ENCODE results near the gene MAN2B2.
"Not testable (repeated sequence)": the region's sequence is repeated elsewhere in the genome, so short reads cannot be mapped to it uniquely, and the experiment has no call there.

Gene MAN2B2

GRCh38 chr4:6644792-6645530 lies 70.0 kb downstream of the MAN2B2 start:
- DNase-seq, result no peak

- DNase-seq, result no peak
Measured at GRCh38 chr4:6647169-6647568, 72.2 kb downstream of the MAN2B2 start.

GRCh38 chr4:6647582-6648230 lies 72.7 kb downstream of the MAN2B2 start:
- no peak for DNase-seq

GRCh38 chr4:6649216-6649615 lies 74.2 kb downstream of the MAN2B2 start:
- DNase-seq, result no peak

GRCh38 chr4:6654211-6654610 lies 79.2 kb downstream of the MAN2B2 start:
- DNase-seq, result not testable (repeated sequence)

GRCh38 chr4:6655291-6655690 lies 80.3 kb downstream of the MAN2B2 start:
- DNase-seq, result not testable (repeated sequence)

GRCh38 chr4:6655924-6656323 lies 80.9 kb downstream of the MAN2B2 start:
- no peak for DNase-seq

- no peak for DNase-seq
Measured at GRCh38 chr4:6657242-6658208, 82.5 kb downstream of the MAN2B2 start.

GRCh38 chr4:6658209-6658595 lies 83.2 kb downstream of the MAN2B2 start:
- no peak for DNase-seq

- DNase-seq, result no peak
Measured at GRCh38 chr4:6658597-6659075, 83.6 kb downstream of the MAN2B2 start.

GRCh38 chr4:6659897-6660296 lies 84.9 kb downstream of the MAN2B2 start:
- DNase-seq, result no peak

GRCh38 chr4:6660430-6660829 lies 85.4 kb downstream of the MAN2B2 start:
- DNase-seq, result no peak

GRCh38 chr4:6662591-6662990 lies 87.6 kb downstream of the MAN2B2 start:
- DNase-seq, result no peak

- DNase-seq, result no peak
Measured at GRCh38 chr4:6663596-6664393, 88.8 kb downstream of the MAN2B2 start.

GRCh38 chr4:6665320-6665654 lies 90.3 kb downstream of the MAN2B2 start:
- no peak for DNase-seq

GRCh38 chr4:6668391-6668790 lies 93.4 kb downstream of the MAN2B2 start:
- no peak for DNase-seq

- no peak for DNase-seq
Measured at GRCh38 chr4:6671648-6672047, 96.7 kb downstream of the MAN2B2 start.

- no peak for DNase-seq
Measured at GRCh38 chr4:6672131-6672530, 97.1 kb downstream of the MAN2B2 start.

GRCh38 chr4:6672541-6673190 lies 97.7 kb downstream of the MAN2B2 start:
- DNase-seq, result not testable (repeated sequence)
